Activated T-helper 17 cell treated with anti-CD3 and anti-CD28 coated beads, Interleukin-2, amount 50 U/mL, for 72 hours (primary cell): Measurements from ENCODE around the gene CAMK2G. TPM values are rescaled to one million over a fixed set of nuclear protein-coding genes. Genes with fewer than 3 reads are reported as not detected.
"Not testable (repeated sequence)": the region's sequence is repeated elsewhere in the genome, so short reads cannot be mapped to it uniquely, and the experiment has no call there.

Experiments used
- ATAC-seq: fragments of 150-1000 bp; cut with Tn5 transposase; replicated peaks from 2 replicates; pipeline ENCODE4 v1.10.0; 2021; ENCODE audit warnings: mild to moderate bottlenecking, moderate library complexity
- H3K27ac Mint-ChIP-seq: one replicate; pipeline ENCODE4 v1.8.0; 2022; ENCODE audit warnings: mixed read lengths
- H3K27me3 Mint-ChIP-seq: one replicate; pipeline ENCODE4 v1.8.0; 2022; ENCODE audit warnings: mixed read lengths
- H3K36me3 Mint-ChIP-seq: one replicate; pipeline ENCODE4 v1.8.0; 2022; ENCODE audit warnings: low read depth, mild to moderate bottlenecking, mixed read lengths
- H3K4me1 Mint-ChIP-seq: one replicate; pipeline ENCODE4 v1.8.0; 2022; ENCODE audit warnings: mixed read lengths
- H3K4me3 Mint-ChIP-seq: one replicate; pipeline ENCODE4 v1.8.0; 2022; ENCODE audit warnings: mild to moderate bottlenecking, mixed read lengths
- H3K9me3 Mint-ChIP-seq: one replicate; pipeline ENCODE4 v1.8.0; 2022; ENCODE audit warnings: mixed read lengths
- total RNA-seq, 2 donors: library from RNA; stranded (reverse); gene quantifications; one replicate each; pipeline ENCODE4 v1.2.3, GENCODE V29; 2022

Gene CAMK2G
- total RNA-seq, 2 donors from 2014 or later: 19.5 to 23.2 TPM

- peaks cover 97% of the 10 kb centered on the region for H3K36me3 Mint-ChIP-seq
- no peaks in the 10 kb centered on the region for H3K27me3 Mint-ChIP-seq
- H3K4me1 Mint-ChIP-seq: peaks cover 25% of the 10 kb centered on the region
- H3K9me3 Mint-ChIP-seq: no peaks in the 10 kb centered on the region
- ATAC-seq: no peak
- H3K4me3 Mint-ChIP-seq: no peak overlapping the region
- H3K27ac Mint-ChIP-seq: peak overlapping the region; percentile 90
These were observed 71.9 kb downstream of the CAMK2G start for GRCh38 chr10:73802276-73802991.

DNA sequence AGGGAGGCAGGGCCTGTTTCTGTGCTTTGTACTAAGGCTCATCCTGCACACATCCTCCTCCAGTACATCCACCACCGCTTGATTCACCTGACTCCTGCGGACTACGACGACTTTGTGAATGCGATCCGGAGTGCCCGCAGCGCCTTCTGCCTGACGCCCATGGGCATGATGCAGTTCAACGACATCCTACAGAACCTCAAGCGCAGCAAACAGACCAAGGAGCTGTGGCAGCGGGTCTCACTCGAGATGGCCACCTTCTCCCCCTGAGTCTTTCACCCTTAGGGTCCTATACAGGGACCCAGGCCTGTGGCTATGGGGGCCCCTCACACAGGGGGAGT, 73.1 kb downstream of the CAMK2G start:
- H3K4me3 Mint-ChIP-seq: no peak overlapping the region
- peaks cover 14% of the 10 kb centered on the region for H3K4me1 Mint-ChIP-seq
- no peak overlapping the region for H3K27ac Mint-ChIP-seq
- ATAC-seq: no peak
- no peaks in the 10 kb centered on the region for H3K27me3 Mint-ChIP-seq
- no peaks in the 10 kb centered on the region for H3K9me3 Mint-ChIP-seq
- peaks cover 97% of the 10 kb centered on the region for H3K36me3 Mint-ChIP-seq

DNA sequence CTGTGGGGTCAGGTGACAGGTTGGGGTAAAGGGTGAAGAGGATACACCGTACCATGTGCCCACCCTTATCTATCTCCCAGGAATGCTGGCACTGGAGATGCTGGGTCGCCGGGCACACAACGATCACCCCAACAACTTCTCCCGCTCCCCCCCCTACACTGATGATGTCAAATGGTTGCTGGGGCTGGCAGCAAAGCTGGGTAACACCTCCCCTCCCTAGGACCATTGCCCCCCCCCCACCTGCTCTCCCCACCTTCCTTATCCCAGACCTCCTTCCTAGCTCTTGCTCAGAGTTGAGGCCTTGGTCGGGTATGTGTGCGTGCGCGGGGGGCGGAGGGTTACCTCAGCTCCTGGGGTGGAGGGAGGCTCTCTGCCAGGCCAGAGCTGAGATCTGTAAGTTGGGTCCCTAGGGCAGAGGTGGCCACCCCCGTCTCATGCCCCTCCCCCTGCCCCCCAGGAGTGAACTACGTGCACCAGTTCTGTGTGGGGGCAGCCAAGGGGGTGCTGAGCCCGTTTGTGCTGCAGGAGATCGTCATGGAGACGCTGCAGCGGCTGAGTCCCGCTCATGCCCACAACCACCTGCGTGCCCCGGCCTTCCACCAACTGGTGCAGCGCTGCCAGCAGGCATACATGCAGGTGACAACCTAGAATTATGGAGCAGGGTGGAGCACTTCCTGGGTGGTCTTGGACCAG, 73.6 kb downstream of the CAMK2G start:
- Mint-ChIP-seq H3K4me3 (no peak overlapping the region), H3K4me1 (peaks cover 9% of the 10 kb centered on the region), H3K9me3 (no peaks in the 10 kb centered on the region), H3K36me3 (peaks cover 97% of the 10 kb centered on the region), H3K27ac (no peak overlapping the region), H3K27me3 (no peaks in the 10 kb centered on the region)
- ATAC-seq: no peak

DNA sequence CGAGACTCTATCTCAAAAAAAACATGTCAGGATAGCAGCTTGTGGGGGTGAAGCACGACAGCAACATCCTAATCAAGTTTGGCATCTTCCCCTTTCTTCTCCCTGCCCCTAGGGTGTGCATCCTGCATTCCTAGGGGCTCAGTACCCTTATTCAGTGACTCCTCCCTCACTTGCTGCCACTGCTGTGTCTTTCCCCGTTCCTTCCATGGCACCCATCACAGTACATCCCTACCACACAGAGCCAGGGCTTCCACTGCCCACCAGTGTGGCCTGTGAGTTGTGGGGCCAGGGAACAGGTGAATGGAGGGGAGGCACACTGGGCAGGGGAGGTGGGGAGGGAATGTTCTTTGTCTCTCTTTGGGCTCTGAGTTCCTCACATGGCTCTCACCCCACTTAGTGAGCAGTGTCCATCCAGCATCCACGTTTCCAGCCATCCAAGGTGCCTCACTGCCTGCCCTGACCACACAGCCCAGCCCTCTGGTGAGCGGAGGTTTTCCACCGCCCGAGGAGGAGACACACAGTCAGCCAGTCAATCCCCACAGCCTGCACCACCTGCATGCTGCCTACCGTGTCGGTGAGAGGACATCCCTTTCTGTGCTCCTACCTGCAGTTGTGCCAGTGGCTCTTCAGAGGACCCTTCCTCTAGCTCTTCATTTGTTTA, 74.3 kb downstream of the CAMK2G start:
- Mint-ChIP-seq H3K27me3 (no peaks in the 10 kb centered on the region), H3K36me3 (peaks cover 98% of the 10 kb centered on the region), H3K27ac (peak overlapping the region; percentile 48), H3K4me1 (peaks cover 7% of the 10 kb centered on the region), H3K9me3 (no peaks in the 10 kb centered on the region), H3K4me3 (no peak overlapping the region)
- no peak for ATAC-seq

DNA sequence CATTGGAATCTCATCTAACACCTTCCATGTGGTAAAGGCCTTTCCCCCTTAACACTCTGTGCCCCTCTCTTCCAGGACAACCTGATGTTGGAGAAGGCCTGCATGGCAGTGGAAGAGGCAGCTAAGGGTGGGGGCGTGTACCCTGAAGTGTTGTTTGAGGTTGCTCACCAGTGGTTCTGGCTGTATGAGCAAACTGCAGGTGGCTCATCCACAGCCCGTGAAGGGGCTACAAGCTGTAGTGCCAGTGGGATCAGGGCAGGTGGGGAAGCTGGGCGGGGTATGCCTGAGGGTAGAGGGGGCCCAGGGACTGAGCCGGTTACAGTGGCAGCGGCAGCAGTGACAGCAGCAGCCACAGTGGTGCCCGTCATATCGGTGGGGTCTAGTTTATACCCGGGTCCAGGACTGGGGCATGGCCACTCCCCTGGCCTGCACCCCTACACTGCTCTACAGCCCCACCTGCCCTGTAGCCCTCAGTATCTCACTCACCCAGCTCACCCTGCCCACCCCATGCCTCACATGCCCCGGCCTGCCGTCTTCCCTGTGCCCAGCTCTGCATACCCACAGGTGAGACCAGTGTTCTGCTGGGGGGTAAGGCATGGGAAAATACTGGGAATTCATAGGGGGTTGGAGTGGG, 75.3 kb downstream of the CAMK2G start:
- Mint-ChIP-seq H3K9me3 (no peaks in the 10 kb centered on the region), H3K4me3 (no peak overlapping the region), H3K4me1 (peaks cover 7% of the 10 kb centered on the region), H3K27ac (peak overlapping the region; percentile 48), H3K36me3 (peaks cover 98% of the 10 kb centered on the region), H3K27me3 (no peaks in the 10 kb centered on the region)
- no peak for ATAC-seq

DNA sequence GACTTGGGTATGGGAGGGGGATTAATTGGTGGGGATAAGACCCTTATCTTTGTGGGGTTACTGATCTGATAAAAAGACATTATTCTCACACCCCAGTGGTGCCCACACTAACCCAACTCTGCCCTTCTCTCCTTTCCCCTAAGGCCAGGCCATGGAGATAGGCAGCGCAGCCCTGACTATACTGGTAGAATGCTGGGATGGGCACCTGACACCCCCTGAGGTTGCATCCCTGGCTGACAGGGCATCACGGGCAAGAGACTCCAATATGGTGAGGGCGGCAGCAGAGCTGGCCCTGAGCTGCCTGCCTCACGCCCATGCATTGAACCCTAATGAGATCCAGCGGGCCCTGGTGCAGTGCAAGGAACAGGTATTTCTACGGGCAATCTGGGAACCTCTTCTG, 76.3 kb downstream of the CAMK2G start:
- Mint-ChIP-seq H3K27ac (peak overlapping the region; percentile 73), H3K36me3 (peaks cover 98% of the 10 kb centered on the region)
- ATAC-seq: no peak

DNA sequence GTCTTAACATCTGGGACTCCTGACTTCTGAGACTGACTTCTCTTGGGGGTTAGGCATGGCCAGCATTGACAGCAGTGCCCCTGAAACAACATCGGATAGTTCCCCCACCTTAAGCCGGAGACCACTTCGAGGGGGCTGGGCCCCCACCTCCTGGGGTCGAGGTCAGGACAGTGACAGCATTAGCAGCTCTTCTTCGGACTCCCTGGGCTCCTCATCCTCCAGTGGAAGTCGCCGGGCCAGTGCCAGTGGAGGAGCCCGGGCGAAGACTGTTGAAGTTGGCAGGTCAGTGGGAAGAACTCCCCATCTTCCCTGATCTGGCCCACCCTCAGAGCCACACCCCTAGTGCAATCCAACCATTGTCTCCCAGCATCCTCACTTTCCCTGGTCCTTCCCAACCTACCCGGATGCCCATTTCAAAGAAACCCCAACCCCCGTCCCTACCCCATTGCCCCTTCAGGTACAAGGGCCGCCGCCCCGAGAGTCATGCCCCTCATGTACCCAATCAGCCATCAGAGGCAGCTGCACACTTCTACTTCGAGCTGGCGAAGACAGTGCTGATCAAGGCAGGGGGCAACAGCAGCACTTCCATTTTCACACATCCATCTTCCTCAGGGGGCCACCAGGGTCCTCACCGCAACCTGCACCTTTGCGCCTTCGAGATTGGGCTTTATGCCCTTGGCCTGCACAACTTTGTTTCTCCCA, 76.9 kb downstream of the CAMK2G start:
- peaks cover 98% of the 10 kb centered on the region for H3K36me3 Mint-ChIP-seq
- peak overlapping the region; percentile 73 for H3K27ac Mint-ChIP-seq

More for the DNA sequence above, 76.3 kb downstream of the CAMK2G start:
- no peaks in the 10 kb centered on the region for H3K9me3 Mint-ChIP-seq
- no peak overlapping the region for H3K4me3 Mint-ChIP-seq
- H3K27me3 Mint-ChIP-seq: no peaks in the 10 kb centered on the region
- no peaks in the 10 kb centered on the region for H3K4me1 Mint-ChIP-seq

GRCh38 chr10:73796766-73797165, 77.6 kb downstream of the CAMK2G start:
- Mint-ChIP-seq H3K4me3 (no peak overlapping the region), H3K36me3 (peaks cover 95% of the 10 kb centered on the region), H3K9me3 (no peaks in the 10 kb centered on the region), H3K27ac (no peak overlapping the region), H3K4me1 (no peaks in the 10 kb centered on the region), H3K27me3 (no peaks in the 10 kb centered on the region)
- no peak for ATAC-seq

More for the DNA sequence above, 76.9 kb downstream of the CAMK2G start:
- Mint-ChIP-seq H3K4me3 (no peak overlapping the region), H3K4me1 (no peaks in the 10 kb centered on the region), H3K9me3 (no peaks in the 10 kb centered on the region), H3K27me3 (no peaks in the 10 kb centered on the region)
- ATAC-seq: no peak

- peaks cover 95% of the 10 kb centered on the region for H3K36me3 Mint-ChIP-seq
- ATAC-seq: not testable (repeated sequence)
These were observed 78.3 kb downstream of the CAMK2G start for GRCh38 chr10:73796035-73796434.

GRCh38 chr10:73795491-73795890, 78.9 kb downstream of the CAMK2G start:
- H3K9me3 Mint-ChIP-seq, H3K27me3 Mint-ChIP-seq: not testable (repeated sequence)
- peaks cover 97% of the 10 kb centered on the region for H3K36me3 Mint-ChIP-seq

More at GRCh38 chr10:73796035-73796434, 78.3 kb downstream of the CAMK2G start:
- not testable (repeated sequence) for H3K4me1 Mint-ChIP-seq, H3K27ac Mint-ChIP-seq, H3K9me3 Mint-ChIP-seq, H3K4me3 Mint-ChIP-seq, H3K27me3 Mint-ChIP-seq

GRCh38 chr10:73793456-73793855, 80.9 kb downstream of the CAMK2G start:
- Mint-ChIP-seq H3K27me3 (no peaks in the 10 kb centered on the region), H3K27ac (no peak overlapping the region), H3K36me3 (peaks cover 90% of the 10 kb centered on the region), H3K9me3 (no peaks in the 10 kb centered on the region), H3K4me3 (no peak overlapping the region), H3K4me1 (no peaks in the 10 kb centered on the region)
- no peak for ATAC-seq

More at GRCh38 chr10:73795491-73795890, 78.9 kb downstream of the CAMK2G start:
- ATAC-seq, H3K27ac Mint-ChIP-seq, H3K4me3 Mint-ChIP-seq, H3K4me1 Mint-ChIP-seq: not testable (repeated sequence)

DNA sequence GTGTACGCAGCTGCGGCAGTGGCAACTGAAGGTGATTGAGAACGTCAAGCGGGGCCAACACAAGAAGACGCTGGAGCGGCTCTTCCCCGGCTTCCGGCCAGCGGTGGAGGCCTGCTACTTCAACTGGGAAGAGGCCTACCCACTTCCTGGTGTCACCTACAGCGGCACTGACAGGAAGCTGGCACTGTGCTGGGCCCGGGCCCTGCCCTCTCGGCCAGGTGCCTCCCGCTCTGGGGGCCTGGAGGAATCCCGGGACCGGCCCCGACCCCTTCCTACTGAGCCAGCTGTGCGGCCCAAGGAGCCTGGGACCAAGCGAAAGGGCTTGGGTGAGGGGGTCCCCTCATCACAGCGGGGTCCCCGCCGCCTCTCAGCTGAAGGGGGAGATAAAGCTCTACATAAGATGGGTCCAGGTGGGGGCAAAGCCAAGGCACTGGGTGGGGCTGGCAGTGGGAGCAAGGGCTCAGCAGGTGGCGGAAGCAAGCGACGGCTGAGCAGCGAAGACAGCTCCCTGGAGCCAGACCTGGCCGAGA, 82.4 kb downstream of the CAMK2G start:
- ATAC-seq: no peak
- Mint-ChIP-seq H3K27me3 (no peaks in the 10 kb centered on the region), H3K27ac (no peak overlapping the region)

GRCh38 chr10:73790886-73791625, 83.3 kb downstream of the CAMK2G start:
- no peaks in the 10 kb centered on the region for H3K27me3 Mint-ChIP-seq
- ATAC-seq: no peak
- no peak overlapping the region for H3K4me3 Mint-ChIP-seq
- H3K4me1 Mint-ChIP-seq: peaks cover 4% of the 10 kb centered on the region
- H3K9me3 Mint-ChIP-seq: no peaks in the 10 kb centered on the region
- peaks cover 72% of the 10 kb centered on the region for H3K36me3 Mint-ChIP-seq
- no peak overlapping the region for H3K27ac Mint-ChIP-seq

More for the DNA sequence above, 82.4 kb downstream of the CAMK2G start:
- Mint-ChIP-seq H3K9me3 (no peaks in the 10 kb centered on the region), H3K36me3 (peaks cover 75% of the 10 kb centered on the region), H3K4me1 (no peaks in the 10 kb centered on the region), H3K4me3 (no peak overlapping the region)
